CD4-positive, alpha-beta memory T cell (primary cell): ENCODE measurements around the gene GRK7. TPM values are rescaled to one million over a fixed set of nuclear protein-coding genes. Genes with fewer than 3 reads are reported as not detected.

Experiments
- CTCF ChIA-PET: fragments of 350-600 bp; sonication (Branson Sonifier 250); formaldehyde crosslinking; loops from one replicate; lab custom pipeline; 2021; ENCODE audit warnings: inconsistent platforms; ENCODE audit not compliant: partially characterized antibody; lab: Charles Lee
- POLR2A ChIA-PET: fragments of 350-600 bp; sonication (Branson Sonifier 250); formaldehyde crosslinking; loops from one replicate; lab custom pipeline; 2021; ENCODE audit not compliant: partially characterized antibody; lab: Charles Lee
- DNase-seq, 5 donors: peaks; one replicate each; pipeline versions ENCODE4 v3.0.0 to v3.0.0-alpha.2; 2020 to 2022; ENCODE audit warnings: mixed read lengths in 1 of 5
- H3K27ac ChIP-seq: one replicate; pipeline ENCODE4 v1.7.0; 2013; ENCODE audit warnings: low read depth, low read length
- H3K27me3 ChIP-seq: 2 replicates; pipeline ENCODE4 v1.7.0; 2013; ENCODE audit warnings: mild to moderate bottlenecking, low read length, moderate library complexity; ENCODE audit not compliant: insufficient read depth
- H3K36me3 ChIP-seq: 2 replicates; pipeline ENCODE4 v1.7.0; 2013; ENCODE audit warnings: mild to moderate bottlenecking, low read length, moderate library complexity; ENCODE audit not compliant: insufficient read depth
- H3K4me1 ChIP-seq: 2 replicates; pipeline ENCODE4 v1.7.0; 2013; ENCODE audit warnings: mild to moderate bottlenecking, low read length, moderate library complexity; ENCODE audit not compliant: insufficient read depth
- H3K4me3 ChIP-seq, 2 donors: one replicate each; pipeline ENCODE4 v1.7.0; 2013; ENCODE audit warnings: low read length in 2 of 2, mild to moderate bottlenecking in 1 of 2
- H3K9me3 ChIP-seq, 2 donors: one replicate each; pipeline ENCODE4 v1.7.0; 2013; ENCODE audit warnings: low read length in 2 of 2, control low read depth in 1 of 2; ENCODE audit not compliant: control insufficient read depth in 1 of 2
- H3K27ac Mint-ChIP-seq, 7 donors: one replicate each; pipeline ENCODE4 v1.8.0; 2020 to 2021; ENCODE audit warnings: mixed read lengths in 7 of 7, mild to moderate bottlenecking in 6 of 7, inconsistent platforms in 3 of 7, moderate library complexity in 3 of 7
- H3K27me3 Mint-ChIP-seq, 2 donors: one replicate each; pipeline ENCODE4 v1.8.0; 2020 to 2021; ENCODE audit warnings: mixed read lengths in 2 of 2
- H3K36me3 Mint-ChIP-seq, 2 donors: one replicate each; pipeline ENCODE4 v1.8.0; 2020 to 2021; ENCODE audit warnings: mixed read lengths in 2 of 2, inconsistent platforms in 1 of 2, mild to moderate bottlenecking in 1 of 2
- H3K4me1 Mint-ChIP-seq, 4 donors: one replicate each; pipeline ENCODE4 v1.8.0; 2020 to 2021; ENCODE audit warnings: mixed read lengths in 4 of 4, mild to moderate bottlenecking in 1 of 4
- H3K4me3 Mint-ChIP-seq, 8 donors: one replicate each; pipeline ENCODE4 v1.8.0; 2020 to 2021; ENCODE audit warnings: mixed read lengths in 8 of 8, mild to moderate bottlenecking in 7 of 8, moderate library complexity in 6 of 8, inconsistent platforms in 3 of 8
- H3K9me3 Mint-ChIP-seq, 8 donors: one replicate each; pipeline ENCODE4 v1.8.0; 2020 to 2021; ENCODE audit warnings: mixed read lengths in 8 of 8, mild to moderate bottlenecking in 5 of 8, inconsistent platforms in 3 of 8, moderate library complexity in 1 of 8
- intact Hi-C: fragments of 100-400 bp; cut with micrococcal nuclease; formaldehyde crosslinking; loops from one replicate; pipeline ENCODE4 v1.15.1; 2023
- polyA plus RNA-seq, 2 donors: library from polyadenylated mRNA; unstranded; fragments of 300-500 nt; fragmentation: Illumina TruSeq; gene quantifications; one replicate each; pipeline ENCODE4 v1.2.3, GENCODE V29; 2021
- total RNA-seq, 2 experiments: library from RNA; stranded (reverse); gene quantifications; one replicate each; pipeline ENCODE4 v1.2.3, GENCODE V29; 2021

The GRK7 gene
- total and polyA plus RNA-seq, 4 experiments from 2014 or later: 0.25 TPM; not detected in 3

- Histone ChIP-seq H3K9me3 (no peaks in the 10 kb centered on the region), H3K4me1 (no peaks in the 10 kb centered on the region), H3K27ac (no peak overlapping the region), H3K4me3 (no peak overlapping the region), H3K27me3 (no peaks in the 10 kb centered on the region), H3K36me3 (no peaks in the 10 kb centered on the region)
- POLR2A ChIA-PET: no interaction called here
- no peaks in the 10 kb centered on the region for H3K36me3 Mint-ChIP-seq
- no peaks in the 10 kb centered on the region for H3K27me3 Mint-ChIP-seq
- intact Hi-C loops: no loop called here
- H3K9me3 Mint-ChIP-seq: no peaks in the 10 kb centered on the region
- H3K27ac Mint-ChIP-seq: no peak overlapping the region
- H3K4me3 Mint-ChIP-seq: no peak overlapping the region
- no peak for DNase-seq
- CTCF ChIA-PET: no interaction called here
- H3K4me1 Mint-ChIP-seq: peaks cover 0 to 2% (median 0%) of the 10 kb centered on the region in 4 donors
Observed at GRCh38 chr3:141769221-141769894, 6.2 kb downstream of the GRK7 start.

- no peaks in the 10 kb centered on the region for H3K4me1 ChIP-seq
Observed at GRCh38 chr3:141773676-141774075, 10.5 kb downstream of the GRK7 start.

GRCh38 chr3:141776376-141776775 lies 13.2 kb downstream of the GRK7 start:
- Mint-ChIP-seq H3K4me1 (no peaks in the 10 kb centered on the region), H3K36me3 (no peaks in the 10 kb centered on the region), H3K27ac (no peak overlapping the region), H3K4me3 (no peak overlapping the region), H3K27me3 (peaks cover 0 to 2% of the 10 kb centered on the region in 2 donors), H3K9me3 (peaks cover 0 to 2% (median 0%) of the 10 kb centered on the region in 8 donors)
- H3K27ac ChIP-seq: no peak overlapping the region
- ChIA-PET CTCF (interaction anchor here (1.0 kb wide), 1 partner anchor 11 kb away, joined by 3 read pairs; no protein-coding TSS in a partner anchor), POLR2A (interaction anchor here (1.9 kb wide), 1 partner anchor 21 kb away, joined by 5 read pairs; no protein-coding TSS in a partner anchor)
- H3K36me3 ChIP-seq: no peaks in the 10 kb centered on the region
- no peaks in the 10 kb centered on the region for H3K4me1 ChIP-seq
- no peak overlapping the region for H3K4me3 ChIP-seq
- no peak for DNase-seq
- H3K27me3 ChIP-seq: no peaks in the 10 kb centered on the region
- no peaks in the 10 kb centered on the region for H3K9me3 ChIP-seq
- intact Hi-C loops: no loop called here

More at GRCh38 chr3:141773676-141774075, 10.5 kb downstream of the GRK7 start:
- Mint-ChIP-seq H3K27ac (no peak overlapping the region), H3K9me3 (peaks cover 0 to 2% (median 0%) of the 10 kb centered on the region in 8 donors), H3K4me1 (no peaks in the 10 kb centered on the region), H3K27me3 (no peaks in the 10 kb centered on the region), H3K36me3 (no peaks in the 10 kb centered on the region), H3K4me3 (no peak overlapping the region)
- no peak for DNase-seq
- H3K9me3 ChIP-seq: no peaks in the 10 kb centered on the region
- H3K4me3 ChIP-seq: no peak overlapping the region
- intact Hi-C loops: no loop called here
- ChIA-PET CTCF (interaction anchor here (0.5 to 0.9 kb wide), 2 partner anchors 53 to 102 kb away, joined by 3 read pairs; no protein-coding TSS in a partner anchor), POLR2A (no interaction called here)
- no peaks in the 10 kb centered on the region for H3K36me3 ChIP-seq
- no peak overlapping the region for H3K27ac ChIP-seq
- H3K27me3 ChIP-seq: no peaks in the 10 kb centered on the region

- H3K4me3 ChIP-seq: no peak overlapping the region
- no peaks in the 10 kb centered on the region for H3K9me3 ChIP-seq
- H3K27ac ChIP-seq: no peak overlapping the region
- Mint-ChIP-seq H3K4me1 (no peaks in the 10 kb centered on the region), H3K9me3 (peaks cover 0 to 2% (median 0%) of the 10 kb centered on the region in 8 donors), H3K4me3 (no peak overlapping the region), H3K36me3 (no peaks in the 10 kb centered on the region), H3K27me3 (peaks cover 0 to 2% of the 10 kb centered on the region in 2 donors), H3K27ac (no peak overlapping the region)
- ChIA-PET CTCF (no interaction called here), POLR2A (interaction anchor here (1.9 kb wide), 1 partner anchor 20 kb away, joined by 5 read pairs; no protein-coding TSS in a partner anchor)
- no peak for DNase-seq
- no peaks in the 10 kb centered on the region for H3K27me3 ChIP-seq
- no peaks in the 10 kb centered on the region for H3K4me1 ChIP-seq
- no peaks in the 10 kb centered on the region for H3K36me3 ChIP-seq
- intact Hi-C loops: no loop called here
Observed at GRCh38 chr3:141776885-141777284, 13.7 kb downstream of the GRK7 start.

GRCh38 chr3:141777957-141778813 lies 15.0 kb downstream of the GRK7 start:
- Histone ChIP-seq H3K9me3 (no peaks in the 10 kb centered on the region), H3K4me3 (no peak overlapping the region), H3K4me1 (no peaks in the 10 kb centered on the region), H3K27ac (no peak overlapping the region), H3K36me3 (no peaks in the 10 kb centered on the region), H3K27me3 (no peaks in the 10 kb centered on the region)
- Mint-ChIP-seq H3K27ac (no peak overlapping the region), H3K27me3 (peaks cover 0 to 2% of the 10 kb centered on the region in 2 donors), H3K4me3 (no peak overlapping the region), H3K4me1 (no peaks in the 10 kb centered on the region), H3K36me3 (no peaks in the 10 kb centered on the region), H3K9me3 (peaks cover 0 to 2% (median 0%) of the 10 kb centered on the region in 8 donors)
- ChIA-PET POLR2A (no interaction called here), CTCF (interaction anchor here (1.3 kb wide), 1 partner anchor 97 kb away, joined by 4 read pairs; no protein-coding TSS in a partner anchor)
- DNase-seq: no peak
- intact Hi-C loops: no loop called here

- no peaks in the 10 kb centered on the region for H3K9me3 ChIP-seq
- H3K27me3 ChIP-seq: no peaks in the 10 kb centered on the region
- H3K27ac Mint-ChIP-seq: no peak overlapping the region
- POLR2A ChIA-PET: no interaction called here
- H3K4me3 Mint-ChIP-seq: no peak overlapping the region
- no peak overlapping the region for H3K4me3 ChIP-seq
- H3K36me3 Mint-ChIP-seq: no peaks in the 10 kb centered on the region
- CTCF ChIA-PET: no interaction called here
- H3K27ac ChIP-seq: no peak overlapping the region
- intact Hi-C loops: no loop called here
- no peaks in the 10 kb centered on the region for H3K36me3 ChIP-seq
- DNase-seq: no peak
- H3K9me3 Mint-ChIP-seq: peaks cover 0 to 2% (median 0%) of the 10 kb centered on the region in 8 donors
- H3K27me3 Mint-ChIP-seq: peaks cover 0 to 2% of the 10 kb centered on the region in 2 donors
- no peaks in the 10 kb centered on the region for H3K4me1 Mint-ChIP-seq
- no peaks in the 10 kb centered on the region for H3K4me1 ChIP-seq
Observed at GRCh38 chr3:141779667-141780066, 16.5 kb downstream of the GRK7 start.

- H3K27ac Mint-ChIP-seq: peak overlapping the region in 2 of 7 donors; percentile 3 to 33
- intact Hi-C loops: no loop called here
- H3K36me3 Mint-ChIP-seq: no peaks in the 10 kb centered on the region
- DNase-seq: no peak
- POLR2A ChIA-PET: interaction anchor here (0.9 kb wide), 1 partner anchor 44 kb away, joined by 3 read pairs; the partner anchor contains the start of gene RNF7
- no peaks in the 10 kb centered on the region for H3K27me3 ChIP-seq
- no peaks in the 10 kb centered on the region for H3K9me3 ChIP-seq
- no peaks in the 10 kb centered on the region for H3K36me3 ChIP-seq
- H3K4me3 ChIP-seq: no peak overlapping the region
- CTCF ChIA-PET: interaction anchor here (0.5 to 1.2 kb wide), 5 partner anchors 14 to 131 kb away, joined by 3 to 6 read pairs (median 4); partner anchors contain the start of gene RNF7
- no peaks in the 10 kb centered on the region for H3K9me3 Mint-ChIP-seq
- no peak overlapping the region for H3K4me3 Mint-ChIP-seq
- H3K4me1 ChIP-seq: no peaks in the 10 kb centered on the region
- H3K4me1 Mint-ChIP-seq: no peaks in the 10 kb centered on the region
- no peak overlapping the region for H3K27ac ChIP-seq
- peaks cover 0 to 2% of the 10 kb centered on the region in 2 donors for H3K27me3 Mint-ChIP-seq
Observed at GRCh38 chr3:141782386-141782932, 19.3 kb downstream of the GRK7 start.
